HG03108 (cell line): Measurements from ENCODE around the gene SLC25A29.
A peak's percentile ranks its signal among the peaks of the same experiment; 100 is the strongest.
"Not testable (repeated sequence)": the region's sequence is repeated elsewhere in the genome, so short reads cannot be mapped to it uniquely, and the experiment has no call there.

Experiments
- ATAC-seq: cut with Tn5 transposase; IDR thresholded peaks from one replicate; pipeline ENCODE4 v1.9.1; 2021; ENCODE audit warnings: moderate library complexity; ENCODE audit not compliant: unreplicated experiment

Gene SLC25A29, protein sequence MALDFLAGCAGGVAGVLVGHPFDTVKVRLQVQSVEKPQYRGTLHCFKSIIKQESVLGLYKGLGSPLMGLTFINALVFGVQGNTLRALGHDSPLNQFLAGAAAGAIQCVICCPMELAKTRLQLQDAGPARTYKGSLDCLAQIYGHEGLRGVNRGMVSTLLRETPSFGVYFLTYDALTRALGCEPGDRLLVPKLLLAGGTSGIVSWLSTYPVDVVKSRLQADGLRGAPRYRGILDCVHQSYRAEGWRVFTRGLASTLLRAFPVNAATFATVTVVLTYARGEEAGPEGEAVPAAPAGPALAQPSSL

GRCh38 chr14:100306101-100306997 lies at the start of gene SLC25A29:
SLC25A29 (minus strand) TSS chr14:100306444; CDS start chr14:100306232, 212 bp downstream.
- ATAC-seq = peak; percentile 91

GRCh38 chr14:100350986-100351385 lies 44.7 kb upstream of the SLC25A29 start:
- ATAC-seq = no peak

DNA sequence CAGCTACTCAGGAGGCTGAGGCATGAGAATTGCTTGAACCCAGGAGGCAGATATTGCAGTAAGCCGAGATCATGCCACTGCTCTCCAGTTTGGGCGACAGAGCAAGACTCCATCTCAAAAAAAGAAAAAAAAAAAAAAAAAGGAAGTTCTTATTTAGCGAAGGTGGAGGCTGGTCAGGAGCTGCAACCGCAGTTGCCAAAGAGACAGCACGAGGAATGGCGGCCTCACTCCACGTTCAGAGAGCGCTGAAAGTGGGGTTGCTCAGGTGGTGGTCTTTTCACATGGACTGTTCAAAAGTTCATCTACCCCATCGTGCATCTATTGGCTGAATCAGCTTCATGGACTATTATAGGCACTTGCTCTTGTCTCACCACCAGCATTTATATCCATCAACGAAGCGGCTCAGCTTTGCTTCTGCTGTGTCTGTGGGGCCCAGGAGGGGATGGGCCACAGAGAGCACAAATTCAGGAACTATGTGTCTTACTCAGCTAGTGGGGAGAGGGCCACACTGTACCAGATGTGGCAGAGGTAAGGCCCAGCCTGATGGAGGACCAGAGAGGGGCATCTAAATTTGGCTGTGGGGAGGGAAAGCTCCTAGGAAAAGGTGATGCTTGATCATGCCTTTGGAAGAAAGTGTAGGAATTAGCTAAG lies 44.2 kb upstream of the SLC25A29 start:
- no peak for ATAC-seq

DNA sequence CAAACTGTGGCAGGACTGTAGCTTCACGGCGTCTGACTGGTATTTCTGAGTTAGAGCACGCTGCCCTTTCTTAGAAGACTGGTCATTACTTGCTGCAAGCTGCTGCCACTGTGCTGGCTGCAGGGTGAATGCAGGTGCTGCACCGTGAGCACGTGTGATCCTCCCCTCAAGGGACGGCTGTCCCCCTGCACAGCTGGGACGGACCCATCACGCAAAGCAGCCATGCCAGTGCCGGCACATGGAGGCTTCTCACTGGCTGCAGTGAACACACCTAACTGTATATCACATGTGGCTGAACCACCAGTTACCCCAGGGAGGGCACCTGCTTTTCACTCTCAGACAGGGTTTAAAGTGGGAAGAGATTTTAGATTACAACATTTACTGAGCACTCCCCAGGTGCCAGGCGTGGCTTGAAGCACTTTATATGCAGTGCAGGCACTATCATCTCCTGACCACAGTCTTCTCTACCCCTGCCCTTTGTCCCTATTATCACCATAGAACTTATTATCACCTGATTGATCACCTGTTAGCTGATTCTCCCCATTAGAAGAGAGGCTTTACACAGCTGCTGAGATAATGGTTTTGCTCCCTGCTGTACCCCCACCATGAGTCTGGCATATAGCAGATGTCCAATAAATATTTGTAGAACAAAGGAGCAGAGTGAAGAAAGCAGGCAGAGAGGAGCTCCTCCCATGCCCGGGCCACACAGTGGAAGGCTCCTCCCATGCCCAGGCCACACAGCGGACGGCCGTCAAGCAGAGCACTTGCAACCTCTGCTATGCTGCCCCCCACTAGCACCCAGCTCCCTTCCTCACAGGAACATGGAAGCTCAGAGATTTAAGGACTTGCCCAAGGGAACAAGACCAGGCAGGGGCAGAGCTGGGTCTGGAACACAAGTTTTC lies 42.8 kb upstream of the SLC25A29 start:
- ATAC-seq = no peak

GRCh38 chr14:100348253-100348729 lies 42.0 kb upstream of the SLC25A29 start:
- no peak for ATAC-seq

- no peak for ATAC-seq
Measured at GRCh38 chr14:100346306-100347091, 40.3 kb upstream of the SLC25A29 start.

- no peak for ATAC-seq
Measured at GRCh38 chr14:100345711-100346110, 39.5 kb upstream of the SLC25A29 start.

DNA sequence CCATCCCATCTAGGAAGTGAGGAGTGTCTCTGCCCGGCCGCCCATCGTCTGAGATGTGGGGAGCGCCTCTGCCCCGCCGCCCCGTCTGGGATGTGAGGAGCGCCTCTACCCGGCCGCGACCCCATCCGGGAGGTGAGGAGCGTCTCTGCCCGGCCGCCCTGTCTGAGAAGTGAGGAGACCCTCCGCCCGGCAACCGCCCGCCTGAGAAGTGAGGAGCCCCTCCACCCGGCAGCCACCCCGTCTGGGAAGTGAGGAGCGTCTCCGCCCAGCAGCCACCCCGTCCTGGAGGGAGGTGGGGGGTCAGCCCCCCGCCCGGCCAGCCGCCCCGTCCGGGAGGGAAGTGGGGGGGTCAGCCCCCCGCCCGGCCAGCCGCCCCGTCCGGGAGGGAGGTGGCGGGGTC lies 38.4 kb upstream of the SLC25A29 start:
- ATAC-seq = not testable (repeated sequence)

DNA sequence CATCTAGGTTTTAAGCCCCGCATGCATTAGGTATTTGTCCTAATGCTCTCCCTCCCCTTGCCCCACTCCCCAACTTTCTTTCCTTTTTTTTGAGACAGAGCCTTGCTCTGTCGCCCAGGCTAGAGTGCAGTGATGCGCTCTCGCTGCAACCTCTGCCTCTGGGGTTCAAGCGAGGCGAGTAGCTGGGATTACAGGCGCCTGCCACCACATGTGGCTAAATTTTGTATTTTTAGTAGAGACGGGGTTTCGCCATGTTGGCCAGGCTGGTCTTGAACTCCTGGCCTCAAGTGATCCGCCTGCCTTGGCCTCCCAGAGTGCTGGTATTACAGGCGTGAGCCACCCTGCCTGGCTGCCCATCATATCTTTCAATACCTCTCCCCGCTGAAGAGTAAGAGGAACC lies 36.6 kb upstream of the SLC25A29 start:
- not testable (repeated sequence) for ATAC-seq

DNA sequence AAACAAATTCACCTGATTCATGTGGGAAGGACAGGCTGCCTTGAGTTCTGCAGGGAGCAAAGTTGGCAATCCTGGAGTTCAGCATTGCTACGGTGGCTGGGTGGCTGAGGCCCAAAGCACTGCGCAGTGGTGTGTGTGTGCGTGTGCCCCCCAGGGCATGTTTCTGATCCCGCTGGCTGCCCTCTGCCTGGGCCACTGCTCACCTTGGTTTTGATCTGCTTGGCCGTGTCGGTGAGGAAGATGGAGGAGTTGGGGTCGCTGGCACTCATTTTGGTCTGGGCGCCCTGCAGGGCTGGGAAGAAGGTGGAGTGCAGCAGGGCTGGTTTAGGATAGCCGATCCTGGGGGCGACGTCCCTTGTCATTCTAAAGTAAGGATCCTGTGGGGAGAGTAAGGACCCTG lies 36.0 kb upstream of the SLC25A29 start:
- no peak for ATAC-seq

- peak; percentile 47 for ATAC-seq
Measured at GRCh38 chr14:100341301-100342031, 35.2 kb upstream of the SLC25A29 start.

- ATAC-seq = no peak
Measured at GRCh38 chr14:100340423-100340813, 34.2 kb upstream of the SLC25A29 start.

DNA sequence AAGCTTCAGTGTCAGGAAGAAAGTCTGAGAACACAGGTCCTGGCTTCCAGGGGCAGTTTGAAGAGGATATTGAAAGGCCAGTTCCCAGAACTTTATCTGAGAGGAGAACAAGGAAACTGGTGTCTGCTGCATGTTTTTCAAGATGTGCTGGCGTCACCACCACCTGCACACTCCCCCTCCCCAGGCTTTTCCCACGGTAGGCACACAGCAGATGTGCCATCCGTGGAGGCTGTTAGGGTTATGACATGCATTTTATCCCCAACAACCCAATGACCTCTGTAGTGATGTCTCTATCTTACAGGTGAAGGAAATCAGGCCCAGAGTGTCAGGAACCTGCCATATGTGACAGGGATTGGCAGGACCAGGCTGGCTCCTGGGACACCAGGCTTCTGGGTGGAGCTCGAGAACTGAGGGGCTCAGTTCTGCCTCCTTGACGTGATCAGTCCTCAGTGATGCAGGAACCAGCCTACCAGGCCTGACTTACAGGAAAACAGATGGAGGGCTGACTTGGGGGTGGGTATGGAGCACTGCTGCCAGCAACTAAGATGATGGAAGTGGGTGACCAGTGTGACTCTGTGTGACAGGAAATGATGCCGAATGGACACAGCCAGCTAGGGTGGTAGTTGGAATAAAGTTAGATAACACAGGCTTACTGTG lies 33.6 kb upstream of the SLC25A29 start:
- ATAC-seq = no peak

- no peak for ATAC-seq
Measured at GRCh38 chr14:100336618-100337530, 30.6 kb upstream of the SLC25A29 start.

GRCh38 chr14:100334904-100335303 lies 28.7 kb upstream of the SLC25A29 start:
- ATAC-seq = no peak

DNA sequence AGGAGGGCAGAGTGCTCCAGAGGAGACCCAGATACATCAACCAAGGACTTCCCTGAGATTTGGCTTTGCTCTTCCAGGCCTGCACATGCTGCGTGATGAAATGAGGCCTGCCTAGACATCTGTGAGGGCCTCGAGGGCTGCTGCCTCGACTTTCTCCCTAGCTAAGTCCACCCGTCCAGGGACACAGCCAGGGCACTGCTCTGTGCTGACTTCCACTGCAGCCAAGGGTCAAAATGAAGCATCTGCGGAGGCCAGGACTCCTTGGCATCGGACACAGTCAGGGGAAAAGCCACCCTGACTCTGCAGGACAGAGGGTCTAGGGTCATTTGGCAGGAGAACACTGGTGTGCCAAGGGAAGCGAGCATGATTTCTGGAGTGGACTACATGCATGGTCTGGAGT lies 27.6 kb upstream of the SLC25A29 start:
- ATAC-seq = no peak

GRCh38 chr14:100333311-100333710 lies 27.1 kb upstream of the SLC25A29 start:
- ATAC-seq = peak; percentile 5
